GM19193 (cell line): ENCODE results near the gene PAX2.

Experiments
- POLR2A ChIP-seq: IDR thresholded peaks from 4 replicates; pipeline ENCODE4 v1.6.1; 2011; ENCODE audit not compliant: insufficient read depth, insufficient read length; ENCODE audit errors: extremely low read depth

The PAX2 gene

DNA sequence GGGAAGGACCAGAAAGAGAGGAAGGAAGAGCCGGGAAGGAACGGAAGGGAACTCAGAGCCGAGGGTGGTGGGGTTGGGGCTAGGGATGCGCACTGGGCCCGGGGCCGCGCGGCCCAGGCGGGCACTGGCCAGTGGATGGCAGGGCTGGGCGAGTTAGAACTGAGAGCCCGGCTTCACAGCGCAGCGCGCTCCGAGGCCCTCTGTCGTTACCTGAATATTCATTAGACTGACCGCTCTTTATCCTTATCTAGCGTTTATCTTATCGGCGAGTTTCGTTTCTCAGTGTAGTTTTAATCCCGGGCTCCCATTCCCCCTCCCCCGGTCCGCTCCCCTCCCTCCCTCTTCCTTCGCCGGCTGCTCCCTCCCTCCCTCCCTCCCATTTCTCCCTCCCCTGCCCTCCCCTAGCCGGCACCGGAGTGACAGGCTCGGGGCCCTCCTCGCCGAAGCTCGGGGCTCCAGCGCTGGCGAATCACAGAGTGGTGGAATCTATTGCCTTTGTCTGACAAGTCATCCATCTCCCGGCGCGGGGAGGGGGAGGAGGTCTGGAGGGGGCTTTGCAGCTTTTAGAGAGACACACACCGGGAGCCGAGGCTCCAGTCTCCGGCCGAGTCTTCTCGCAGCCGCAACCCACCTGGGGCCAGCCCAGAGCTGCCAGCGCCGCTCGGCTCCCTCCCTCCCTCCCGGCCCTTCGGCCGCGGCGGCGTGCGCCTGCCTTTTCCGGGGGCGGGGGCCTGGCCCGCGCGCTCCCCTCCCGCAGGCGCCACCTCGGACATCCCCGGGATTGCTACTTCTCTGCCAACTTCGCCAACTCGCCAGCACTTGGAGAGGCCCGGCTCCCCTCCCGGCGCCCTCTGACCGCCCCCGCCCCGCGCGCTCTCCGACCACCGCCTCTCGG lies at the start of gene PAX2:
PAX2 (plus strand) TSS at position 596 of the 895 bp plus-strand sequence. CDS start 679 bp downstream, outside the sequence.
- no peak for TF ChIP-seq POLR2A

GRCh38 chr10:100696477-100696901 lies 48.9 kb upstream of the PAX2 start:
- TF ChIP-seq POLR2A: no peak

- TF ChIP-seq POLR2A: no peak
Observed at GRCh38 chr10:100697070-100697469, 48.3 kb upstream of the PAX2 start.

GRCh38 chr10:100697631-100698030 lies 47.8 kb upstream of the PAX2 start:
- no peak for TF ChIP-seq POLR2A

GRCh38 chr10:100705139-100705538 lies 40.2 kb upstream of the PAX2 start:
- TF ChIP-seq POLR2A: no peak

DNA sequence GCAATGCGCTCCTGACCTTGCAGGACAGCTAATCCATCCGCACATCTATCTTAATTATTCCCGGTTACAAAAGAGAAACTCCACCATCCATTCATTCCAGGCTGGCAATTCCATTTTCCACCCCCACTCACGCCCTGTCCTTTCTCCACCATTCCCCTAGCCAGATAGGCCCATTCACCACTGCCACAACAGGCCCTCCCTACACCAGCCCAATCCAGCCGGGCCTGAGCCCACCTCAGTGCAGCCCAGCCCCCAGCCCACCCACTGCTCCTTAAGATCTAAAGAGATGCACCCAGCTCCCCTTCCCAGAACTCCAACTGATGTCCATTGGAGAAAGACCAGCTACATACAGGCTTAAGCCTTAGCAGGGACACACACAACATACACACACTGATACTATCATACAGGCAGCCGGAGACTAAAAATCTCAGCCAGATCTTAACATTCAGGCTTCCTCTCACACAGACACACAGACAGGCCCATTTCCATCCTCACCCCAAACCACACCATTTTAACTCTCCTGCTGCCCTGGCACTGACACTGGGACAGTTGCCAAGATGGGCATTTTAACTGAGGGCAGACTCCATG lies 38.0 kb upstream of the PAX2 start:
- no peak for TF ChIP-seq POLR2A

GRCh38 chr10:100709146-100710082 lies 36.0 kb upstream of the PAX2 start:
- TF ChIP-seq POLR2A: no peak

DNA sequence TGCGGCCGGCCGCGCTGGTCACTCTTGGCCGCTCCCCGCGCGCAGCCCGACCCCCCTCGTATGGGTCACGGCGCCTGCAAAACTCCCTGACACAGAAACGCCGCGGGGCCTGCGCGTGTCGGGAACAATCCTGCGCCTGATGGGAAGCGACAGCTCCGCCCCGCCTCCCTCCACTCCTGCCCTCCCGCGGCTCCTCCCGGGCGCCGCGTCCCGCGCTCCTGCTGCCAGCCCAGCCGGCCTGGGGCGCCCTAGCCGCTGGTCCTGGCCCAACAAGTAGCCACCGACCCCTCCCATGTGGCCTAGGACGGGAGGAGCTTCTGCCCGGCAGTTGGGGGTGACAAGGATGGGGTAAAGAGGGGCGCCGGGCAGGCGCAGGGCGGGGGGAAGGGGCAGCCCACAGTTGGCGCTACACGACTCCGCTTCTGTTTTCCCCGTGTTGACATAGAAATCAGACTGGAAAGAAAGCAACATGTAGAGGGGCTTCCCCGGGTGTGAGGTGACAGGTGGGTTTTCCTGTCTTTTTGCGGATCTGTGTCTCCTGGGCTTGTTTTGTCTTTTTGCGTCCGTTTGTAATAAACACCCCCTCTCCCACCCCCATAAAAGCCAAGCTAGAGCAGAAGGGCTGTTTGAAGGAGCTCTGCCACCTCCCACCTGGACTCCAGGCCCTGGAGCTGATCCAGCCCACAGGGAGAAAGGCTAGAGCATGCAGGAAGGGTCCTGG lies 35.1 kb upstream of the PAX2 start:
- TF ChIP-seq POLR2A: no peak

- TF ChIP-seq POLR2A: no peak
Observed at GRCh38 chr10:100713049-100713858, 32.1 kb upstream of the PAX2 start.

DNA sequence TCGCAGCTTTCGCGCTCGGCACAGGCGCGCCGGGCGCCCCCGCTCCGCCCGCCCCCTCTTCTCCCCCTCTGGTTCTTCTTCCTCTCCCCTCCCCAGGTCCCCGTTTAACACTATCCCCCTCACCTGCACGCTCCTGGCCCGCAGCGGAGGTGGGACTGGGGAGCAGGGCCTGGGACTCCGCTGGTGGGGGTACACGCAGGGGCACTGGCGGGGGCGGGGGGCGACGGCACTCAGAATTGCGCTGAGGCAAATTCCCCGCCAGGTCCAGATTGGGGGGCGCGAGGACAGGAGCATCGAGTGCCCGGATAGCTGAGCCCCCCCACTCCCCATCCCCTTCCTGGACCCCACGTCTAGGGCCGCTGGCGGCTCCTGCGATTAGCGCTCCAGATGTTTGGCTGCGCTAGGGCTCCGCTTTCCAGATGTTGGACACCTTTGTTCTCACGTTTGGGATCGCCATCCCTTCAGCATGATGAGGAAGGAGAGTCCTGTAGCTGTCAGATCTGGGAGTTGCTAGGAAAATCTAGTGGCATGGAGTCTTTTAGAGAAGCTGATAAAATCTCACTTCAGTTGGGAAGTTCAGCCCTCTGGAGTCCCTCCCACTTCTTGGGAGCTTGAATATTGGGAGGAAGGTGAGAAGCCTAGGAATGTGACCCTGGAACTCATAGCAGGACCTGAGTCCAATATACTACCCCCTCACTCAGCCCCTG lies 31.4 kb upstream of the PAX2 start:
- TF ChIP-seq POLR2A: no peak

DNA sequence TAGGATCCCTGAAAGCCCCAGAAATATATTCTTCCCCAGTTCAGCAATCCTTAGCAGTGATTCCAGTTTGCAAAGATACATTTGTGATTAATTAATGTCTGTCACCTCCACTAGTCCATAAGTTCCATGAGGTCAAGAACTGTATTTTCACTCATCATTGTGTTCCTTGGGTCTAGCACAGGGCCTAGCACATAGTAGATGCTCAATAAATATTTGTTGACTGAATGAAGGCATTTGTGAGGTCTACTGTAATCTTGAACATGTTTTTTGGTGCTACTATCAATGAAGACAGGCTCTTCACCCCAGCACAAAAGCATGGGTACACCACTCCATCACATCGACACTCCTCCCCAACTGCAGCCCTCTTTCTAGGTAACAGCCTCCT lies 30.8 kb upstream of the PAX2 start:
- TF ChIP-seq POLR2A: no peak

- TF ChIP-seq POLR2A: no peak
Observed at GRCh38 chr10:100715101-100715444, 30.3 kb upstream of the PAX2 start.
